ENCODE measurements around the gene CCDC142. TPM values are rescaled to one million over a fixed set of nuclear protein-coding genes. Genes with fewer than 3 reads are reported as not detected.

CCDC142 gene
- total and polyA plus RNA-seq, 2 of the 8 experiments (the other 6 are each of a cell fraction or from before 2014, with no cell fraction given), result 6.0 to 10.7 TPM

DNA sequence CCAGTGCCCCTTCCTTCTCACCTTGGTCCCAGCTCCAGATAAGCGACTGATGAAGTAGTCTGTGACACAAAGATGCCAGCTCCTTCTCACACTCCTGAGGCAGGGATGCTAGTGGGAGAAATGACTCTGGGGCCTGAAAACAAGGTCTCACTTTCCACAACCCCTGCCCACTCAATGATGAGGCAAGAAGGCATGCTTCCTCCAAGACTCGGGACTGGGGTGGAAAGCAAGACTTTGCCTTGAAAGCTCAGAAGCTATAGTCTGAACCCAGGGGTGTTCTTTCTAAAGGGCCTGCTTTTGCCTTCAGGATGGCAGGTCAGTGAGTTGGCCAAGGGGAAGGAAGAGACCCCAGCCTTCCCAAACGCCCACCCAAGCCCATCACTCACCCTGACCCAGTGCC is 1.4 kb downstream of the CCDC142 start:
- peak overlapping the region in 1 of 4 experiments; percentile 35; a peak in 2 of 7 replicates for H3K9ac ChIP-seq (replicated peaks in 1 of 4; ENCODE audit: extremely low read depth in 1 of 4, low read depth in 3 of 4, low read length in 3 of 4)
- H4K20me1 ChIP-seq (replicated peaks in 1 of 2; ENCODE audit: control insufficient read depth in 1 of 2, insufficient read depth in 2 of 2, low read length in 2 of 2), result peaks cover 4 to 9% of the 10 kb centered on the region in 2 experiments
- H2BK15ac ChIP-seq (ENCODE audit: low read length), result no peak overlapping the region
- TF ChIP-seq ZNF274 (IDR thresholded peaks at IDR 0.05; ENCODE audit: borderline replicate concordance, extremely low read depth, low read length) (no peak), SIX5 (IDR thresholded peaks at IDR 0.05; ENCODE audit: low read depth, low read length) (no peak), CHD1 (IDR thresholded peaks at IDR 0.05; ENCODE audit: low read depth, low read length) (no peak), TAF1 (IDR thresholded peaks at IDR 0.05; ENCODE audit: low read depth, low read length) (no peak), SIN3A (conservative IDR thresholded peaks at IDR 0.05 in 1 of 2, IDR thresholded peaks at IDR 0.05 in 1 of 2; ENCODE audit: low read depth in 1 of 2, low read length in 2 of 2) (no peak), SP1 (IDR thresholded peaks at IDR 0.05; ENCODE audit: low read depth, low read length) (no peak), MAFK (IDR thresholded peaks at IDR 0.05; ENCODE audit: low read depth, low read length) (no peak), HDAC6 (IDR thresholded peaks at IDR 0.05; ENCODE audit: low read depth, low read length) (no peak), FOSL1 (IDR thresholded peaks at IDR 0.05; ENCODE audit: insufficient read depth, low read depth, low read length) (no peak), TCF12 (IDR thresholded peaks at IDR 0.05; ENCODE audit: low read depth, low read length) (no peak), HDAC2 (IDR thresholded peaks at IDR 0.05; ENCODE audit: borderline replicate concordance in 1 of 2, low read depth in 2 of 2, low read length in 2 of 2) (no peak), POU5F1 (IDR thresholded peaks at IDR 0.05; ENCODE audit: low read depth, low read length) (no peak)
- TF ChIP-seq, protein P1, sequence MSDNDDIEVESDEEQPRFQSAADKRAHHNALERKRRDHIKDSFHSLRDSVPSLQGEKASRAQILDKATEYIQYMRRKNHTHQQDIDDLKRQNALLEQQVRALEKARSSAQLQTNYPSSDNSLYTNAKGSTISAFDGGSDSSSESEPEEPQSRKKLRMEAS (IDR thresholded peaks at IDR 0.05), result no peak
- ChIA-PET POLR2A (ENCODE audit: partially characterized antibody) (interaction anchor here (0.8 to 7.3 kb wide), 17 partner anchors 9 to 90 kb away, joined by 3 to 85 read pairs (median 5); partner anchors contain the start of genes AUP1, C2orf81, DOK1 and HTRA2), CTCF (ENCODE audit: partially characterized antibody) (interaction anchor here (0.6 to 8.0 kb wide), 15 partner anchors 8 to 107 kb away, joined by 3 to 73 read pairs (median 4); partner anchors contain the start of genes AUP1, HTRA2, INO80B and MOGS)
- H2BK20ac ChIP-seq (ENCODE audit: low read length), result no peak overlapping the region
- peaks cover 0 to 10% (median 4%) of the 10 kb centered on the region in 4 experiments; a peak in 4 of 7 replicates for H3K4me1 ChIP-seq (replicated peaks in 1 of 4; ENCODE audit: control insufficient read depth in 3 of 4, insufficient read depth in 4 of 4, low read length in 3 of 4)
- DNase-seq (ENCODE audit: low read depth in 1 of 2, low spot score in 2 of 2) (no peak), FAIRE-seq (no peak)
- no peak overlapping the region for H3K18ac ChIP-seq (ENCODE audit: extremely low read depth, low read length)
- no peak overlapping the region for H2AFZ ChIP-seq (ENCODE audit: low read length)
- no peak overlapping the region for H2AK5ac ChIP-seq (ENCODE audit: low read depth, low read length)
- H3K79me1 ChIP-seq (ENCODE audit: low read depth, low read length), result no peaks in the 10 kb centered on the region; the same call in 1 of the 2 replicates
- no peak overlapping the region for H4K5ac ChIP-seq (ENCODE audit: insufficient read length, low read depth, low read length)
- no peak overlapping the region for H2BK12ac ChIP-seq (ENCODE audit: low read depth, low read length)
- no peak overlapping the region for H4K91ac ChIP-seq (replicated peaks; ENCODE audit: insufficient read length, low read length)
- peak overlapping the region; percentile 69 to 99 (median 93); a peak in 7 of 8 replicates for H3K4me3 ChIP-seq (ENCODE audit: extremely low read depth in 1 of 4, insufficient read depth in 2 of 4, low read depth in 3 of 4, low read length in 4 of 4)
- no peak overlapping the region for H4K8ac ChIP-seq (ENCODE audit: extremely low read depth, insufficient read depth, low read length)
- H3K23me2 ChIP-seq (ENCODE audit: low read depth, low read length), result peaks cover 9% of the 10 kb centered on the region; the same call in 1 of the 2 replicates
- H2BK5ac ChIP-seq (ENCODE audit: low read depth, low read length), result no peak overlapping the region
- 77% methylated on average over 2 of the region's 3 CpGs; no CpG with 5 or more reads in 1 of the 2 experiments for WGBS, 2 experiments (ENCODE audit: extremely low coverage in 1 of 2, insufficient coverage in 1 of 2, insufficient read length in 1 of 2, insufficient replicate concordance in 2 of 2, low coverage in 1 of 2, low lambda C conversion rate in 2 of 2, missing lambda C conversion rate in 1 of 2)
- no peak overlapping the region for H3K56ac ChIP-seq (replicated peaks; ENCODE audit: insufficient read length, low read depth, low read length)
- no peak overlapping the region for H3K14ac ChIP-seq (ENCODE audit: insufficient read length)
- peak overlapping the region; percentile 98 to 100 for H3K4me2 ChIP-seq (ENCODE audit: insufficient read depth in 1 of 2, low read depth in 2 of 2, low read length in 2 of 2)
- peaks cover 0 to 9% of the 10 kb centered on the region in 2 experiments; a peak in 1 of 4 replicates for H3K79me2 ChIP-seq (ENCODE audit: control insufficient read depth in 1 of 2, insufficient read depth in 2 of 2, low read length in 2 of 2)
- H3K9me3 ChIP-seq (ENCODE audit: insufficient read depth in 2 of 2, low read depth in 1 of 2, low read length in 1 of 2), result no peaks in the 10 kb centered on the region
- no peak overlapping the region for H3K4ac ChIP-seq (replicated peaks; ENCODE audit: insufficient read length, low read depth, low read length)
- no peak overlapping the region for H3K23ac ChIP-seq (ENCODE audit: insufficient read length)
- peaks cover 0 to 6% (median 2%) of the 10 kb centered on the region in 4 experiments; a peak in 5 of 8 replicates for H3K36me3 ChIP-seq (ENCODE audit: control insufficient read depth in 2 of 4, insufficient read depth in 4 of 4, low read length in 3 of 4)
- no peak overlapping the region for H2BK120ac ChIP-seq (replicated peaks; ENCODE audit: low read depth, low read length)
- H3K27me3 ChIP-seq (replicated peaks in 1 of 4; ENCODE audit: control insufficient read depth in 3 of 4, extremely low read depth in 1 of 4, insufficient read depth in 3 of 4, low read length in 3 of 4), result no peaks in the 10 kb centered on the region; a peak in 1 of 7 replicates
- H3K27ac ChIP-seq (ENCODE audit: low read depth, low read length), result no peak overlapping the region

All from H1 (cell line).